Endothelial cell of umbilical vein (primary cell): ENCODE results near the gene TMC2. TPM values are rescaled to one million over a fixed set of nuclear protein-coding genes. Genes with fewer than 3 reads are reported as not detected.
"Not testable (repeated sequence)": the region's sequence is repeated elsewhere in the genome, so short reads cannot be mapped to it uniquely, and the experiment has no call there.

Experiments used
- BruUV-seq: library from RNA; stranded (reverse); fragments of 400-500 nt; replicated peaks from 2 replicates; lab custom pipeline; 2021; lab: Mats Ljungman, UMichigan
- CTCF ChIA-PET: fragments of 300-600, 350-600 bp; sonication (Branson Sonifier 250); formaldehyde crosslinking; loops from one replicate; lab custom pipeline; 2021; ENCODE audit warnings: antibody characterized with exemption, inconsistent platforms; lab: Charles Lee
- POLR2A ChIA-PET: fragments of 300-600, 350-600 bp; sonication (Branson Sonifier 250); formaldehyde crosslinking; loops from one replicate; lab custom pipeline; 2021; ENCODE audit warnings: antibody characterized with exemption, inconsistent platforms; lab: Charles Lee
- DNase-seq: peaks from one replicate; pipeline ENCODE4 v3.0.0-alpha.2; 2011; ENCODE audit warnings: low read depth, low spot score
- FAIRE-seq: peaks from 2 replicates; lab custom pipeline; 2011; peaks lifted over from hg19 to GRCh38; lab: Jason Lieb, UNC
- H2AFZ ChIP-seq: 2 replicates; pipeline ENCODE4 v1.6.0; 2012; ENCODE audit warnings: low read depth, low read length, control low read depth, inconsistent platforms
- H3K27ac ChIP-seq: 2 replicates; pipeline ENCODE4 v1.5.1; 2011; ENCODE audit warnings: low read depth, mild to moderate bottlenecking, control low read depth, low read length, moderate library complexity; ENCODE audit not compliant: insufficient read depth
- H3K27me3 ChIP-seq, 2 experiments: 2 replicates each; pipeline versions ENCODE4 v1.6.0 to v1.6.1; 2011; ENCODE audit warnings: low read length in 2 of 2, mixed read lengths in 1 of 2; ENCODE audit not compliant: control insufficient read depth in 2 of 2, insufficient read depth in 2 of 2
- H3K36me3 ChIP-seq, 2 experiments: 2 replicates in 1 of 2; 3 replicates in 1 of 2; pipeline ENCODE4 v1.5.1; 2011; ENCODE audit warnings: low read length in 2 of 2, mild to moderate bottlenecking in 1 of 2, moderate library complexity in 1 of 2; ENCODE audit not compliant: control insufficient read depth in 2 of 2, insufficient read depth in 2 of 2; ENCODE audit errors: extremely low read depth in 1 of 2
- H3K4me1 ChIP-seq: 3 replicates; pipeline ENCODE4 v1.5.1; 2011; ENCODE audit warnings: mild to moderate bottlenecking, low read length; ENCODE audit not compliant: control insufficient read depth, insufficient read depth; ENCODE audit errors: extremely low read depth
- H3K4me2 ChIP-seq: 2 replicates; pipeline ENCODE4 v1.6.1; 2011; ENCODE audit warnings: low read length, control low read depth, mixed read lengths; ENCODE audit not compliant: insufficient read depth
- H3K4me3 ChIP-seq, 3 experiments: fragments of 200-600 bp in 1 of 3; sonication (generic), shearing (Covaris generic) in 1 of 3; replicated peaks in 1 of 3; 2 replicates each; pipeline ENCODE4 v1.5.1; 2011 to 2016; ENCODE audit warnings: control low read depth in 3 of 3, low read length in 3 of 3, mild to moderate bottlenecking in 2 of 3, inconsistent platforms in 1 of 3, low read depth in 1 of 3, moderate library complexity in 1 of 3; ENCODE audit not compliant: insufficient read depth in 1 of 3
- H3K79me2 ChIP-seq: 2 replicates; pipeline ENCODE4 v1.6.0; 2012; ENCODE audit warnings: low read length, inconsistent platforms; ENCODE audit not compliant: control insufficient read depth, insufficient read depth
- H3K9ac ChIP-seq: replicated peaks from 2 replicates; pipeline ENCODE3; 2011; ENCODE audit warnings: low read length, control low read depth; ENCODE audit not compliant: insufficient read depth; ENCODE audit errors: extremely low read depth
- H3K9me1 ChIP-seq: replicated peaks from 3 replicates; pipeline ENCODE4 v1.6.0; 2011; ENCODE audit warnings: mild to moderate bottlenecking, low read length; ENCODE audit not compliant: control insufficient read depth, insufficient read depth; ENCODE audit errors: extremely low read depth
- H3K9me3 ChIP-seq: replicated peaks from 2 replicates; pipeline ENCODE4 v1.5.1; 2012; ENCODE audit warnings: low read length, inconsistent platforms; ENCODE audit not compliant: control insufficient read depth, insufficient read depth
- H4K20me1 ChIP-seq: replicated peaks from 2 replicates; pipeline ENCODE3; 2011; ENCODE audit warnings: mild to moderate bottlenecking, low read length; ENCODE audit not compliant: control insufficient read depth, insufficient read depth; ENCODE audit errors: extremely low read depth
- MAX ChIP-seq: IDR thresholded peaks from 2 replicates; pipeline ENCODE4 v1.6.1; 2011; ENCODE audit not compliant: insufficient read depth, insufficient read length
- MYC ChIP-seq: IDR thresholded peaks from one replicate; pipeline ENCODE4 v1.6.1; 2011; ENCODE audit warnings: mild to moderate bottlenecking, low read depth, low read length
- POLR2A ChIP-seq: IDR thresholded peaks from 2 replicates; pipeline ENCODE4 v1.6.1; 2012; ENCODE audit warnings: low read depth, mild to moderate bottlenecking, control low read depth, low read length
- POLR2AphosphoS5 ChIP-seq: IDR thresholded peaks from 2 replicates; pipeline ENCODE4 v1.6.1; 2012; ENCODE audit warnings: low read depth, mild to moderate bottlenecking, control low read depth, low read length, moderate library complexity; ENCODE audit not compliant: insufficient read depth
- dilution Hi-C: fragments of 300-500 bp; cut with MboI; formaldehyde crosslinking; loops from one replicate; pipeline ENCODE4 v1.15.0; 2019; ENCODE audit warnings: low sequenced_read_pairs; ENCODE audit not compliant: extremely low pct_ligation_motif_present
- intact Hi-C: fragments of 100-400 bp; cut with micrococcal nuclease; formaldehyde crosslinking; loops from one replicate; pipeline ENCODE4 v1.10.0; 2022
- polyA plus RNA-seq, 4 experiments: library from polyadenylated mRNA; depleted of rRNA in 3 of 4; stranded (reverse) in 3 of 4; unstranded in 1 of 4; fragments of >200 nt; gene quantifications; 2 replicates each; pipeline versions ENCODE4 v1.2.1 to v1.2.3, GENCODE V29; 2011 to 2012; ENCODE audit warnings: missing spikeins in 1 of 4
- total RNA-seq: library from RNA; stranded (reverse); gene quantifications from 2 replicates; pipeline ENCODE4 v1.2.3, GENCODE V29; 2021

Gene TMC2
- total and polyA plus RNA-seq, 2 donors (not counting 3 experiments of a cell fraction or from before 2014, with no cell fraction given), result not detected

- dilution Hi-C loops (no loop called here), intact Hi-C loops (loop anchor here (1.0 kb wide), 3 partner anchors 16 to 122 kb away; partner anchors contain the start of gene SNRPB)
- H3K9ac ChIP-seq, result peak overlapping the region; percentile 85
- peak overlapping the region; percentile 92 for H2AFZ ChIP-seq
- H3K27me3 ChIP-seq, result peaks cover 4 to 14% of the 10 kb centered on the region in 2 experiments
- peak overlapping the region; percentile 73 for H3K27ac ChIP-seq
- no peaks in the 10 kb centered on the region for H4K20me1 ChIP-seq
- H3K4me1 ChIP-seq, result peaks cover 6% of the 10 kb centered on the region
- TSS peak; percentile 73 for BruUV-seq
- peak overlapping the region; percentile 55 to 84 (median 63) for H3K4me3 ChIP-seq
- ChIA-PET POLR2A (no interaction called here), CTCF (interaction anchor here (0.6 to 5.5 kb wide), 15 partner anchors 8 to 226 kb away, joined by 3 to 99 read pairs (median 4); partner anchors contain the start of genes NOP56 and ZNF343)
- H3K4me2 ChIP-seq, result peak overlapping the region; percentile 89
- FAIRE-seq (peak; percentile 73), DNase-seq (peak; percentile 65)
- H3K36me3 ChIP-seq, result no peaks in the 10 kb centered on the region
- H3K79me2 ChIP-seq, result no peaks in the 10 kb centered on the region
- TF ChIP-seq MYC (no peak), POLR2AphosphoS5 (peak; percentile 51), POLR2A (peak; percentile 53), MAX (no peak)
- no peaks in the 10 kb centered on the region for H3K9me3 ChIP-seq
- no peaks in the 10 kb centered on the region for H3K9me1 ChIP-seq
Measured at GRCh38 chr20:2524709-2525506, 11.5 kb upstream of the TMC2 start.

GRCh38 chr20:2526218-2526583 is 10.2 kb upstream of the TMC2 start:
- DNase-seq, FAIRE-seq, H3K9me3 ChIP-seq, dilution Hi-C loops, BruUV-seq, H4K20me1 ChIP-seq, H3K9ac ChIP-seq, H3K4me2 ChIP-seq, H2AFZ ChIP-seq, H3K36me3 ChIP-seq, POLR2A ChIA-PET, H3K79me2 ChIP-seq, H3K4me3 ChIP-seq, H3K4me1 ChIP-seq, H3K27ac ChIP-seq, intact Hi-C loops, H3K9me1 ChIP-seq: not testable (repeated sequence)
- H3K27me3 ChIP-seq, result peaks cover 4 to 14% of the 10 kb centered on the region in 2 experiments
- CTCF ChIA-PET, result interaction anchor here (0.6 to 1.1 kb wide), 2 partner anchors 69 to 749 kb away, joined by 3 to 4 read pairs; no protein-coding TSS in a partner anchor
